Measurements from ENCODE around the gene TMEM273. TPM values are rescaled to one million over a fixed set of nuclear protein-coding genes. Genes with fewer than 3 reads are reported as not detected.

Gene TMEM273
- polyA plus RNA-seq, 1 donor (not counting 4 experiments of a cell fraction or from before 2014, with no cell fraction given), result not detected

DNA sequence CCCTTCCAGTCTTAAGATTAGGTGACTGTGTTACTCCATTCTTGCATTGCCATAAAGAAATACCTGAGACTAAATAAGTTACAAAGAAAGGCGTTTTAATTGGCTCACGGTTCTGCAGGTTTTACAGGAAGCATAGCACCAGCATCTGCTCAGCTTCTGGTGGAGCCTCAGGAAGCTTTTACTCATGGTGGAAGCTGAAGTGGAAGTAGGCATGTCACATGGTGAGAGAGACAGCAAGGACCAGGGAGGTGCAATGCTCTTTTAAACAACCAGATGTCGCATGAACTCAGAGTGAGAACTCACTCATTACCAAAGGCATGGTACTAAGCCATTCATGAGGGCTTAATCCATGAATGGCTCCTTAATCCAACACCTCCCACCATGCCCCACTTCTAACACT, 34.0 kb upstream of the TMEM273 start:
- Histone ChIP-seq H4K20me1 (ENCODE audit: control insufficient read depth, extremely low read depth, insufficient read depth, low read length) (no peaks in the 10 kb centered on the region), H3K79me2 (ENCODE audit: control insufficient read depth, insufficient read depth, low read length) (no peaks in the 10 kb centered on the region), H2AFZ (ENCODE audit: control insufficient read depth, low read length) (no peak overlapping the region), H3K9me3 (ENCODE audit: control insufficient read depth, low read depth, low read length) (no peaks in the 10 kb centered on the region), H3K4me2 (ENCODE audit: control insufficient read depth, extremely low read depth, insufficient read depth, low read depth, low read length) (no peak overlapping the region), H3K4me3 (ENCODE audit: control insufficient read depth in 2 of 3, extremely low read depth in 1 of 3, insufficient read depth in 2 of 3, low read depth in 1 of 3, low read length in 3 of 3) (no peak overlapping the region), H3K27me3 (ENCODE audit: control insufficient read depth, extremely low read depth, insufficient read depth, low read length) (peaks cover 3% of the 10 kb centered on the region), H3K9me1 (ENCODE audit: control insufficient read depth, extremely low read depth, insufficient read depth, low read length) (no peaks in the 10 kb centered on the region), H3K4me1 (ENCODE audit: control insufficient read depth, extremely low read depth, insufficient read depth, low read length) (no peaks in the 10 kb centered on the region), H3K9ac (ENCODE audit: control insufficient read depth, extremely low read depth, insufficient read depth, low read length) (no peak overlapping the region), H3K27ac (ENCODE audit: control insufficient read depth, insufficient read depth, low read length) (no peak overlapping the region), H3K36me3 (ENCODE audit: control insufficient read depth in 2 of 2, extremely low read depth in 1 of 2, insufficient read depth in 2 of 2, low read length in 2 of 2) (no peaks in the 10 kb centered on the region)
- FAIRE-seq (no peak), DNase-seq (ENCODE audit: low read depth, low spot score) (no peak)
- TF ChIP-seq EZH2 (IDR thresholded peaks at IDR 0.05; ENCODE audit: low read length), result no peak
- TF ChIP-seq, protein P1, sequence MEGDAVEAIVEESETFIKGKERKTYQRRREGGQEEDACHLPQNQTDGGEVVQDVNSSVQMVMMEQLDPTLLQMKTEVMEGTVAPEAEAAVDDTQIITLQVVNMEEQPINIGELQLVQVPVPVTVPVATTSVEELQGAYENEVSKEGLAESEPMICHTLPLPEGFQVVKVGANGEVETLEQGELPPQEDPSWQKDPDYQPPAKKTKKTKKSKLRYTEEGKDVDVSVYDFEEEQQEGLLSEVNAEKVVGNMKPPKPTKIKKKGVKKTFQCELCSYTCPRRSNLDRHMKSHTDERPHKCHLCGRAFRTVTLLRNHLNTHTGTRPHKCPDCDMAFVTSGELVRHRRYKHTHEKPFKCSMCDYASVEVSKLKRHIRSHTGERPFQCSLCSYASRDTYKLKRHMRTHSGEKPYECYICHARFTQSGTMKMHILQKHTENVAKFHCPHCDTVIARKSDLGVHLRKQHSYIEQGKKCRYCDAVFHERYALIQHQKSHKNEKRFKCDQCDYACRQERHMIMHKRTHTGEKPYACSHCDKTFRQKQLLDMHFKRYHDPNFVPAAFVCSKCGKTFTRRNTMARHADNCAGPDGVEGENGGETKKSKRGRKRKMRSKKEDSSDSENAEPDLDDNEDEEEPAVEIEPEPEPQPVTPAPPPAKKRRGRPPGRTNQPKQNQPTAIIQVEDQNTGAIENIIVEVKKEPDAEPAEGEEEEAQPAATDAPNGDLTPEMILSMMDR (optimal IDR thresholded peaks at IDR 0.05 in 1 of 3, IDR thresholded peaks at IDR 0.05 in 1 of 3, conservative IDR thresholded peaks at IDR 0.05 in 1 of 3; ENCODE audit: extremely low read depth in 1 of 3, insufficient read depth in 2 of 3, low read length in 3 of 3), result no peak
- dilution Hi-C loops (cut with MboI; ENCODE audit: extremely low pct_ligation_motif_present, low sequenced_read_pairs), result no loop called here

DNA sequence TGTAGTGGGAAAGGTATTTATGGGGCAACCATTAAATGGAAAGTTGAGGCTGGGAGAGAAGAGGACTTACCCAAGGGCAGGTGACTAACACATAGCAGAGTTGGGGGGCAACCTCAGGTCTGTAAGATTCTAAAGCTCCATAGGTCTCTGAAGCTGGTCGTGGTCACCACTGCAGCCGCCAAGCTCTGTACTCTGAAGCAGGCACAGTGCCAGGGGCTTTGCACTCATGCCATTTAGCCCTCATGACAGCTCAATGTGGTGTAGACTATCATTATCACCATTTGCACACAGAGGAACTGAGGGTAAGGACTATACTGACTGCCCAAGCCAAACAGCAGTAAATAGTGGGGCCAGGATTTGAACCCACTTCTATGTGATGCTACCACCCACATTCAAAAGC, 32.5 kb upstream of the TMEM273 start:
- H3K27ac ChIP-seq (ENCODE audit: control insufficient read depth, insufficient read depth, low read length), result no peak overlapping the region
- no peak for FAIRE-seq
- dilution Hi-C loops (cut with MboI; ENCODE audit: extremely low pct_ligation_motif_present, low sequenced_read_pairs), result no loop called here
- H4K20me1 ChIP-seq (ENCODE audit: control insufficient read depth, extremely low read depth, insufficient read depth, low read length), result no peaks in the 10 kb centered on the region
- H3K27me3 ChIP-seq (ENCODE audit: control insufficient read depth, extremely low read depth, insufficient read depth, low read length), result peaks cover 3% of the 10 kb centered on the region
- TF ChIP-seq, protein P1 (optimal IDR thresholded peaks at IDR 0.05 in 1 of 3, IDR thresholded peaks at IDR 0.05 in 1 of 3, conservative IDR thresholded peaks at IDR 0.05 in 1 of 3; ENCODE audit: extremely low read depth in 1 of 3, insufficient read depth in 2 of 3, low read length in 3 of 3), result no peak
- no peak for TF ChIP-seq EZH2 (IDR thresholded peaks at IDR 0.05; ENCODE audit: low read length)
- H2AFZ ChIP-seq (ENCODE audit: control insufficient read depth, low read length), result no peak overlapping the region
- H3K4me3 ChIP-seq (ENCODE audit: control insufficient read depth in 2 of 3, extremely low read depth in 1 of 3, insufficient read depth in 2 of 3, low read depth in 1 of 3, low read length in 3 of 3), result no peak overlapping the region
- no peaks in the 10 kb centered on the region for H3K9me3 ChIP-seq (ENCODE audit: control insufficient read depth, low read depth, low read length)
- no peaks in the 10 kb centered on the region for H3K36me3 ChIP-seq (ENCODE audit: control insufficient read depth in 2 of 2, extremely low read depth in 1 of 2, insufficient read depth in 2 of 2, low read length in 2 of 2)
- H3K79me2 ChIP-seq (ENCODE audit: control insufficient read depth, insufficient read depth, low read length), result no peaks in the 10 kb centered on the region
- H3K9ac ChIP-seq (ENCODE audit: control insufficient read depth, extremely low read depth, insufficient read depth, low read length), result no peak overlapping the region
- no peaks in the 10 kb centered on the region for H3K4me1 ChIP-seq (ENCODE audit: control insufficient read depth, extremely low read depth, insufficient read depth, low read length)
- H3K9me1 ChIP-seq (ENCODE audit: control insufficient read depth, extremely low read depth, insufficient read depth, low read length), result no peaks in the 10 kb centered on the region
- DNase-seq (ENCODE audit: low read depth, low spot score), result no peak
- H3K4me2 ChIP-seq (ENCODE audit: control insufficient read depth, extremely low read depth, insufficient read depth, low read depth, low read length), result no peak overlapping the region

Measured in keratinocyte (primary cell).